Subcutaneous abdominal adipose tissue (tissue), 5 donors: ENCODE data around the gene ADGRF3.
"Not testable (repeated sequence)": the region's sequence is repeated elsewhere in the genome, so short reads cannot be mapped to it uniquely, and the experiment has no call there.

ENCODE experiments used
- H3K27ac ChIP-seq: one replicate; pipeline ENCODE4 v1.7.0; 2013; ENCODE audit warnings: low read depth, mild to moderate bottlenecking, inconsistent platforms, low read length, moderate library complexity
- H3K27me3 ChIP-seq, 5 donors: one replicate each; pipeline ENCODE4 v1.7.0; 2013; ENCODE audit warnings: low read length in 5 of 5, inconsistent platforms in 1 of 5; ENCODE audit not compliant: control insufficient read depth in 5 of 5, insufficient read depth in 4 of 5
- H3K36me3 ChIP-seq, 5 donors: one replicate each; pipeline ENCODE4 v1.7.0; 2013; ENCODE audit warnings: low read length in 5 of 5; ENCODE audit not compliant: control insufficient read depth in 5 of 5, insufficient read depth in 5 of 5
- H3K4me1 ChIP-seq, 5 donors: one replicate each; pipeline ENCODE4 v1.7.0; 2013; ENCODE audit warnings: low read length in 5 of 5, mild to moderate bottlenecking in 3 of 5, moderate library complexity in 1 of 5; ENCODE audit not compliant: control insufficient read depth in 5 of 5, insufficient read depth in 5 of 5
- H3K4me3 ChIP-seq, 5 donors: one replicate each; pipeline ENCODE4 v1.7.0; 2013; ENCODE audit warnings: low read length in 5 of 5, low read depth in 1 of 5
- H3K9ac ChIP-seq, 5 donors: one replicate each; pipeline ENCODE4 v1.7.0; 2013; ENCODE audit warnings: low read length in 5 of 5, mild to moderate bottlenecking in 4 of 5, moderate library complexity in 3 of 5
- H3K9me3 ChIP-seq, 5 donors: one replicate each; pipeline ENCODE4 v1.7.0; 2013; ENCODE audit warnings: low read length in 5 of 5; ENCODE audit not compliant: control insufficient read depth in 5 of 5
- donor health status: healthy.
- donor health status: healthy.
- donor health status: healthy.
- donor health status: healthy.
- donor health status: healthy.

ADGRF3 gene

GRCh38 chr2:26309921-26310320, 36.7 kb downstream of the ADGRF3 start:
- H3K4me1 ChIP-seq = peaks cover 0 to 8% (median 3%) of the 10 kb centered on the region in 5 donors
- no peak overlapping the region for H3K27ac ChIP-seq
- no peaks in the 10 kb centered on the region for H3K9me3 ChIP-seq
- H3K36me3 ChIP-seq = no peaks in the 10 kb centered on the region
- H3K27me3 ChIP-seq = no peaks in the 10 kb centered on the region
- no peak overlapping the region for H3K4me3 ChIP-seq
- H3K9ac ChIP-seq = no peak overlapping the region

GRCh38 chr2:26305540-26305939, 41.0 kb downstream of the ADGRF3 start:
- H3K9me3 ChIP-seq = no peaks in the 10 kb centered on the region

GRCh38 chr2:26305094-26305493, 41.5 kb downstream of the ADGRF3 start:
- H3K27ac ChIP-seq = peak overlapping the region; percentile 25
- not testable (repeated sequence) for H3K4me3 ChIP-seq

More at GRCh38 chr2:26305540-26305939, 41.0 kb downstream of the ADGRF3 start:
- Histone ChIP-seq H3K4me1 (peaks cover 0 to 14% (median 8%) of the 10 kb centered on the region in 5 donors), H3K27me3 (no peaks in the 10 kb centered on the region), H3K4me3 (no peak overlapping the region), H3K9ac (peak overlapping the region in 1 of 5 donors; percentile 64), H3K36me3 (no peaks in the 10 kb centered on the region), H3K27ac (peak overlapping the region; percentile 23)

GRCh38 chr2:26302846-26303245, 43.7 kb downstream of the ADGRF3 start:
- no peak overlapping the region for H3K9ac ChIP-seq
- H3K27me3 ChIP-seq = no peaks in the 10 kb centered on the region
- H3K9me3 ChIP-seq = no peaks in the 10 kb centered on the region
- H3K27ac ChIP-seq = no peak overlapping the region
- peaks cover 3 to 37% (median 32%) of the 10 kb centered on the region in 5 donors for H3K4me1 ChIP-seq
- H3K4me3 ChIP-seq = no peak overlapping the region
- no peaks in the 10 kb centered on the region for H3K36me3 ChIP-seq

More at GRCh38 chr2:26305094-26305493, 41.5 kb downstream of the ADGRF3 start:
- peaks cover 0 to 19% (median 12%) of the 10 kb centered on the region in 5 donors for H3K4me1 ChIP-seq
- H3K9ac ChIP-seq, H3K9me3 ChIP-seq, H3K36me3 ChIP-seq, H3K27me3 ChIP-seq: not testable (repeated sequence)

- Histone ChIP-seq H3K36me3 (no peaks in the 10 kb centered on the region), H3K4me1 (peaks cover 3 to 33% (median 26%) of the 10 kb centered on the region in 5 donors), H3K27me3 (no peaks in the 10 kb centered on the region), H3K4me3 (peak overlapping the region; percentile 54 to 91 (median 84)), H3K27ac (peak overlapping the region; percentile 90), H3K9me3 (no peaks in the 10 kb centered on the region), H3K9ac (peak overlapping the region in 2 of 5 donors; percentile 32 to 81)
These were observed 46.2 kb downstream of the ADGRF3 start for GRCh38 chr2:26300234-26300925.

GRCh38 chr2:26299471-26300101, 47.0 kb downstream of the ADGRF3 start:
- no peaks in the 10 kb centered on the region for H3K27me3 ChIP-seq
- peak overlapping the region; percentile 64 to 94 (median 82) for H3K9ac ChIP-seq
- H3K36me3 ChIP-seq = no peaks in the 10 kb centered on the region
- no peaks in the 10 kb centered on the region for H3K9me3 ChIP-seq
- H3K27ac ChIP-seq = peak overlapping the region; percentile 90
- peaks cover 3 to 27% (median 22%) of the 10 kb centered on the region in 5 donors for H3K4me1 ChIP-seq
- peak overlapping the region; percentile 68 to 96 (median 84) for H3K4me3 ChIP-seq

- H3K4me3 ChIP-seq = peak overlapping the region; percentile 68 to 96 (median 84)
These were observed 47.8 kb downstream of the ADGRF3 start for GRCh38 chr2:26298638-26299393.

GRCh38 chr2:26298286-26298637, 48.3 kb downstream of the ADGRF3 start:
- Histone ChIP-seq H3K27ac (peak overlapping the region; percentile 90), H3K4me1 (peaks cover 3 to 27% (median 22%) of the 10 kb centered on the region in 5 donors), H3K27me3 (no peaks in the 10 kb centered on the region), H3K9ac (peak overlapping the region; percentile 64 to 94 (median 82)), H3K4me3 (peak overlapping the region; percentile 68 to 96 (median 84)), H3K9me3 (no peaks in the 10 kb centered on the region), H3K36me3 (no peaks in the 10 kb centered on the region)

More at GRCh38 chr2:26298638-26299393, 47.8 kb downstream of the ADGRF3 start:
- peaks cover 3 to 27% (median 22%) of the 10 kb centered on the region in 5 donors for H3K4me1 ChIP-seq
- H3K27ac ChIP-seq = peak overlapping the region; percentile 90
- no peaks in the 10 kb centered on the region for H3K27me3 ChIP-seq
- H3K9me3 ChIP-seq = no peaks in the 10 kb centered on the region
- no peaks in the 10 kb centered on the region for H3K36me3 ChIP-seq
- peak overlapping the region; percentile 64 to 94 (median 82) for H3K9ac ChIP-seq

- no peak overlapping the region for H3K27ac ChIP-seq
- no peaks in the 10 kb centered on the region for H3K27me3 ChIP-seq
- no peak overlapping the region for H3K9ac ChIP-seq
- no peaks in the 10 kb centered on the region for H3K9me3 ChIP-seq
- no peak overlapping the region for H3K4me3 ChIP-seq
- H3K4me1 ChIP-seq = peaks cover 3 to 27% (median 22%) of the 10 kb centered on the region in 5 donors
- H3K36me3 ChIP-seq = no peaks in the 10 kb centered on the region
These were observed 49.5 kb downstream of the ADGRF3 start for GRCh38 chr2:26297061-26297460.
